Breast epithelium (tissue), 4 donors: Measurements from ENCODE around the gene EDRF1. TPM values are rescaled to one million over a fixed set of nuclear protein-coding genes. Genes with fewer than 3 reads are reported as not detected.

ENCODE experiments used
- DNase-seq, 2 donors: peaks; one replicate each; pipeline ENCODE4 v3.0.0-alpha.2; 2019; ENCODE audit warnings: low spot score in 2 of 2
- H3K27ac ChIP-seq, 2 donors: fragments of 200-600 bp; sonication (generic) in 1 of 2; one replicate each; pipeline ENCODE4 v1.5.1; 2016 to 2019; ENCODE audit warnings: mild to moderate bottlenecking in 1 of 2
- H3K27me3 ChIP-seq, 2 donors: fragments of 200-600 bp; sonication (generic) in 1 of 2; one replicate each; pipeline versions ENCODE4 v1.5.1 to v1.6.0; 2017 to 2019; ENCODE audit warnings: control low read depth in 1 of 2, mild to moderate bottlenecking in 1 of 2
- H3K36me3 ChIP-seq: fragments of 200-600 bp; one replicate; pipeline ENCODE4 v1.5.1; 2019
- H3K4me1 ChIP-seq, 2 donors: fragments of 200-600 bp; sonication (generic); one replicate each; pipeline ENCODE4 v1.5.1; 2016 to 2019; ENCODE audit warnings: control low read depth in 1 of 2
- H3K4me3 ChIP-seq, 3 donors: fragments of 200-600 bp; sonication (generic); 1 replicate in 2 of 3; 2 replicates in 1 of 3; pipeline ENCODE4 v1.5.1; 2016 to 2019; ENCODE audit warnings: mild to moderate bottlenecking in 3 of 3, moderate library complexity in 2 of 3
- H3K9me3 ChIP-seq, 2 donors: fragments of 200-600 bp; sonication (generic) in 1 of 2; one replicate each; pipeline ENCODE4 v1.5.1; 2016 to 2019; ENCODE audit warnings: control low read depth in 1 of 2
- POLR2A ChIP-seq: fragments of 450-650 bp; IDR thresholded peaks from one replicate; pipeline ENCODE4 v1.6.1; 2016; ENCODE audit warnings: antibody characterized with exemption, mild to moderate bottlenecking, moderate library complexity
- POLR2AphosphoS5 ChIP-seq, 3 donors: sonication (generic); formaldehyde crosslinking; IDR thresholded peaks; one replicate each; pipeline ENCODE4 v1.6.1; 2017; ENCODE audit warnings: antibody characterized with exemption in 3 of 3
- intact Hi-C: fragments of 100-400 bp; cut with DNase I; formaldehyde crosslinking; loops from one replicate; pipeline ENCODE4 v1.15.1; 2023; ENCODE audit warnings: low total_unique reads
- total RNA-seq, 3 donors: library from RNA; depleted of rRNA; stranded (reverse); fragments of >200 nt; gene quantifications; one replicate each; pipeline ENCODE4 v1.1.0, GENCODE V29; 2016
- TF ChIP-seq, protein P1 (sequence below), 3 donors: fragments of 450-650 bp; IDR thresholded peaks; one replicate each; pipeline ENCODE4 v1.5.1; 2016 to 2017; ENCODE audit warnings: antibody characterized with exemption in 3 of 3, mild to moderate bottlenecking in 3 of 3, moderate library complexity in 3 of 3

EDRF1 gene
- total RNA-seq, 3 donors from 2014 or later = 23.8 to 37.3 (median 35.1) TPM

- Histone ChIP-seq H3K27me3 (no peaks in the 10 kb centered on the region), H3K9me3 (no peaks in the 10 kb centered on the region), H3K4me3 (no peak overlapping the region), H3K27ac (no peak overlapping the region), H3K4me1 (no peaks in the 10 kb centered on the region), H3K36me3 (peaks cover 13% of the 10 kb centered on the region)
- DNase-seq = no peak
- intact Hi-C loops = no loop called here
- TF ChIP-seq POLR2AphosphoS5 (IDR thresholded peaks at IDR 0.05) = no peak
- TF ChIP-seq, protein P1, sequence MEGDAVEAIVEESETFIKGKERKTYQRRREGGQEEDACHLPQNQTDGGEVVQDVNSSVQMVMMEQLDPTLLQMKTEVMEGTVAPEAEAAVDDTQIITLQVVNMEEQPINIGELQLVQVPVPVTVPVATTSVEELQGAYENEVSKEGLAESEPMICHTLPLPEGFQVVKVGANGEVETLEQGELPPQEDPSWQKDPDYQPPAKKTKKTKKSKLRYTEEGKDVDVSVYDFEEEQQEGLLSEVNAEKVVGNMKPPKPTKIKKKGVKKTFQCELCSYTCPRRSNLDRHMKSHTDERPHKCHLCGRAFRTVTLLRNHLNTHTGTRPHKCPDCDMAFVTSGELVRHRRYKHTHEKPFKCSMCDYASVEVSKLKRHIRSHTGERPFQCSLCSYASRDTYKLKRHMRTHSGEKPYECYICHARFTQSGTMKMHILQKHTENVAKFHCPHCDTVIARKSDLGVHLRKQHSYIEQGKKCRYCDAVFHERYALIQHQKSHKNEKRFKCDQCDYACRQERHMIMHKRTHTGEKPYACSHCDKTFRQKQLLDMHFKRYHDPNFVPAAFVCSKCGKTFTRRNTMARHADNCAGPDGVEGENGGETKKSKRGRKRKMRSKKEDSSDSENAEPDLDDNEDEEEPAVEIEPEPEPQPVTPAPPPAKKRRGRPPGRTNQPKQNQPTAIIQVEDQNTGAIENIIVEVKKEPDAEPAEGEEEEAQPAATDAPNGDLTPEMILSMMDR (IDR thresholded peaks at IDR 0.05) = no peak
- TF ChIP-seq POLR2A = no peak
Measured at GRCh38 chr10:125739994-125740679, 20.6 kb downstream of the EDRF1 start.

GRCh38 chr10:125742465-125742864 is 23.0 kb downstream of the EDRF1 start:
- Histone ChIP-seq H3K9me3 (no peaks in the 10 kb centered on the region), H3K36me3 (peaks cover 9% of the 10 kb centered on the region), H3K4me1 (no peaks in the 10 kb centered on the region), H3K27ac (no peak overlapping the region), H3K27me3 (no peaks in the 10 kb centered on the region), H3K4me3 (no peak overlapping the region)
- no peak for DNase-seq
- intact Hi-C loops = no loop called here
- TF ChIP-seq, protein P1 (IDR thresholded peaks at IDR 0.05) = no peak
- no peak for TF ChIP-seq POLR2A
- TF ChIP-seq POLR2AphosphoS5 (IDR thresholded peaks at IDR 0.05) = no peak

GRCh38 chr10:125744909-125745308 is 25.4 kb downstream of the EDRF1 start:
- Histone ChIP-seq H3K27ac (no peak overlapping the region), H3K27me3 (no peaks in the 10 kb centered on the region), H3K4me1 (no peaks in the 10 kb centered on the region), H3K4me3 (no peak overlapping the region), H3K9me3 (no peaks in the 10 kb centered on the region), H3K36me3 (peaks cover 2% of the 10 kb centered on the region)
- intact Hi-C loops = no loop called here
- TF ChIP-seq POLR2A = no peak
- TF ChIP-seq, protein P1 (IDR thresholded peaks at IDR 0.05) = no peak
- no peak for TF ChIP-seq POLR2AphosphoS5 (IDR thresholded peaks at IDR 0.05)
- no peak for DNase-seq

DNA sequence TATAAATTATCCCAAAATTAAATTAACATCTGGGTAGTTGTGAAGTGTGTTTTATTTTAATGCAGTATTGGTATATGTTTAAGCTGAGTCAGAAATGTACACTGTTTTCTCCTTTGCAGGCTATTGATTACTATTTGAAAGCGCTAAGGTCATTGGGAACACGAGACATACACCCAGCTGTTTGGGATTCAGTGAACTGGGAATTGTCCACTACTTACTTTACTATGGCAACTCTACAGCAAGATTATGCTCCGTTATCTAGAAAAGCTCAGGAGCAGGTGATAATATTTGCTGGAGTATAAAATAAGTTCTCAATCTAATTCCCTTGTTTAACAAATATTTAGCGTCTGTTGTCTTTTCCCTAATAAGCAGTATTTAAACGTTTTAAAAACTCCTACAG is 27.9 kb downstream of the EDRF1 start:
- intact Hi-C loops = no loop called here
- Histone ChIP-seq H3K36me3 (peaks cover 11% of the 10 kb centered on the region), H3K27ac (no peak overlapping the region), H3K4me1 (no peaks in the 10 kb centered on the region), H3K27me3 (no peaks in the 10 kb centered on the region), H3K9me3 (no peaks in the 10 kb centered on the region), H3K4me3 (no peak overlapping the region)
- no peak for DNase-seq
- TF ChIP-seq, protein P1 (IDR thresholded peaks at IDR 0.05) = no peak
- TF ChIP-seq POLR2AphosphoS5 (IDR thresholded peaks at IDR 0.05) (no peak), POLR2A (no peak)

DNA sequence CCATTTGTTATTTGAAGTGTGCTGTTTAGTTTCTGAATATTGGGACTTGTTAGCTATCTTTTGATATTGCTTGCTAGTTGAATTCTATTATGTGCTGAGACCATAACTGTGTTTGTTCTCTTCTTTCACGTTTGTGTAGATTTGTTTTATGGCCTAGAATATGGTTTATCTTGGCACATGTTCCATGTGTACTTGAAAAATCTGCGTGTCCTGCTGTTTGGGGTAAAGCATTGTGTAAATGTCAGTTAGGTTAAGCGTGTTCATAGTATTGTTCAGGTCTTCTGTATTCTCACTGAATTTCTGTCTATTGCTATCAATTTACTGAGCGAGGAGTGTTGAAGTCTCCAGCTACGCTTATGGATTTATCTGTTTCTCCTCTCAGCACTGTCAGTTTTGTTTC is 36.7 kb downstream of the EDRF1 start:
- H3K4me1 ChIP-seq = no peaks in the 10 kb centered on the region
- H3K36me3 ChIP-seq = peaks cover 17% of the 10 kb centered on the region
- no peak for DNase-seq
- H3K27ac ChIP-seq = no peak overlapping the region
- no peaks in the 10 kb centered on the region for H3K9me3 ChIP-seq
- no peak overlapping the region for H3K4me3 ChIP-seq
- intact Hi-C loops = no loop called here
- no peak for TF ChIP-seq POLR2AphosphoS5 (IDR thresholded peaks at IDR 0.05)
- TF ChIP-seq POLR2A = no peak
- TF ChIP-seq, protein P1 (IDR thresholded peaks at IDR 0.05) = no peak
- no peaks in the 10 kb centered on the region for H3K27me3 ChIP-seq
